HTR-8/SVneo (cell line): ENCODE results near the gene SUGCT.

Source experiments
- DNase-seq: peaks from one replicate; pipeline ENCODE4 v3.0.0; 2011; ENCODE audit warnings: low spot score, mixed read lengths; ENCODE audit not compliant: insufficient read length
- FAIRE-seq: peaks from 2 replicates; lab custom pipeline; 2011; peaks lifted over from hg19 to GRCh38; lab: Jason Lieb, UNC

The SUGCT gene

DNA sequence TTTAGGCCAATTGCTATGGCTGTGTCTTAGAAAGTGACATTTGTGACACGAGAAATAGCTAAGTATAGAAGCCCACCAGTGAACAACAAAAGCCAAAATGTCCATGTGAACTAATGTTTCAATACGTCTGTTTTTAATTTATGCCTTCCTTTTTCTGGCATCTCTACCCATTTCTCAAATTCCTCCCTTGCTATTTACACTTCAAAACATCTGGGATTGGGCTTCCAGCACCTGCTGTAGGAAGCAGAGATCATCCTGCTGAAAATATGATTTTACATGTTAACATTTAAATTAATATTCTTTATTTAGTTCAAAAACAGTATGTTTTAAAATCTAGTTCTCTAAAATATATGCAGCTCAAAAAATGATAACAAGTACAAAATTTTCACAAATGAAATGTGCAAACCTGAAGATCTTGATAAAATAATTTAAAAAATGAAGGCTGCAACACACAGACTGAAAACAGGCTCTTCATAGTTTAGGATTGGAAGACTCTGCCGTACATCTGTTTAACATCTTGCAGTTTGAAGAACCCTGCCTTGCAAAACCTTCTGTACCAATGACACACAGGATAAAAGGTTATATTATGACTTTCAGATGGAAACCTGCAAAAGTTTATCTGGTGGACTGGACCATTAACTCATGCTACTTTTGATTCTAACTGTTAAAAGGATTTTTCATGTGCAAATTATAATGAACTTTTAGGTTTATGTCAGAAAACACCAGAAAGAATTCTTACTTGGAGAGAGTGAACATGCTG, 408.4 kb downstream of the SUGCT start:
- DNase-seq, result no peak
- FAIRE-seq, result no peak

- no peak for FAIRE-seq
- no peak for DNase-seq
Observed at GRCh38 chr7:40544221-40544723, 409.5 kb downstream of the SUGCT start.

DNA sequence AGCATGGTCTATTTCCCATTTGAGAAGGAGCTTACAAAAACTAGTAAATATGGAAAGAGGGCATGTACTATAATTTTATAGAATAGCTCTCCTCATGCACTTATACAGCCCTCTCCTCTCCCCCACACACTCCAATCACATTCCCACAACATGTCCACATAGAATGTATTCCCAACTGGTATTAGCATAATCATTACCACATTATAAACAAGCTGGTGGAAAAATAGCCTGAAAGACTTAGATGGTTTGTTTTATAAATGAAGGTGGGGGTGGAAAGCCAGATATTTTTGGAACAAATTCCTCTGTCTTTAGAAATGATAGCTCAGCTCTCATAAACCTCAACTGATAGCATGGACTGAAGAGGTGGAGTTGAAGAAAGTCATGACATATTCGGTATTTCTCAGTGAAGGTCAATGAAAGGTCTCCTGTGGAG, 410.1 kb downstream of the SUGCT start:
- no peak for DNase-seq
- FAIRE-seq, result no peak

DNA sequence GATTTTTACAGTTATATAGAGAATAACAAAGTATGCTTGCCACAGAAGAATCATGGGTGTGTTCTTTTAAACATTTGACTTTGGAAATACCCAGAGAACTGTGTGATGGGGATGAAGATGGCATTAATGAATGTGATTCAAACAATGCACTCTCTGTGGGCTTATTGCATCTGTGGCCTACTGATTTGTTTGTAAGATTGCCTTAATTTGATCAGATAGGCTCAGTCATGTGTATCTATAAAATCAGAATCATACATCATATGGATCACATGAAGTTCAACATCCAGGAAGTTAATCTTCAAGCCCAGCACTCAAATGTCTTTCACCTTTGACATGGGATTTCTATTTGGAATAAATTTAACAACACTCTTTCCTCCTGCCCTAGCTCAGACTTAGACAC, 410.9 kb downstream of the SUGCT start:
- no peak for FAIRE-seq

GRCh38 chr7:40546616-40547501, 412.1 kb downstream of the SUGCT start:
- FAIRE-seq (no peak), DNase-seq (no peak)

More for the DNA sequence above, 410.9 kb downstream of the SUGCT start:
- DNase-seq, result no peak

DNA sequence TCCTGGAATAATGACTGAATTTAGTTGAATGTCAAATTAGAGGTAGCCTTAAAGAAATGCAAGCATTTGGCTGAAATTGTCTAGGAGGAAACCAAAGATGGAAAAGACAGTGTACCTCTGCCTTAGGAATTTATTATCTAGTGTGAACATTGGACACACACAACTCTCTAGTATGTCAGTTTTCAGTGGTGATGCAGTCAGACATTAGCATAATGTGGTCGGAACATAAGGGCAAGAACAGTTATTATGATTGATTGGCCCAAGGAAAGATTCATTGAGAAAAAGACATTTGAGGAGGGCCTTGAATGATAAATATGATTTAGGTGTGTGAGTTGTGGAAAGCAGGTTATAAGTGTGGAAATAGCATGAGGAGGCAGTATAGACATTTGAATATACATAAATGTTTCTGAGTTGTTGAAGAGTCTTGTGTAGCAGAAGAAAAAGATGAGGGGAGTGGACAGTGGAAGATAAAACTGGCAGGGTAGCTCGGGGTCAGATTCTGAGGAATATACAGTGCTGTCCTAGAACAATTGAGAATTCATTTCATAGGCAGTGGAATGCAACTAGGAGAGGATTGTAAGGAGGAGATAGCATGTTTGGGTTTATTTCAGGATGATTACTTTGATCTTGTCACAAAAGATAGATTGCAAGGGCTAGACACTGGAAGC, 414.7 kb downstream of the SUGCT start:
- DNase-seq (no peak), FAIRE-seq (no peak)

- peak; percentile 14 for DNase-seq
- peak; percentile 9 for FAIRE-seq
Observed at GRCh38 chr7:40551685-40552576, 417.1 kb downstream of the SUGCT start.

DNA sequence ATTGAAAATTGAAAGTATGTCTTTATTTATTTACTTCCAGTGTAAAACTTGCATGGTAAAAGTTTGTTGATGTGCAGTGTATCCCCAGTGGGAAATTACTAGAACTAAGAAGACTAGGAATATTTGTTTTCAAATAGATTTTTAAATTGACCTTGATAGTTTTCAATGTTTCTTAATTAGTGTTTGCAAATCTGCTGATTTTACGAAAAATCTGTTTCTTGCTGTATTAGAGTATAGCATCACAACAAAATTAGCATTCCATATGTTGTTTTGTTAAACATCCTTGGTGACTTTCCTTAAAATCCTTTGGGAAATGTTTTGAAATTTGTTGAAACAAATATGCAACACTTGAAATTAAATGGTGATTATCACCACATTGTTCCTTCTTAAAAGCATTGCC, 425.9 kb downstream of the SUGCT start:
- FAIRE-seq, result no peak

DNA sequence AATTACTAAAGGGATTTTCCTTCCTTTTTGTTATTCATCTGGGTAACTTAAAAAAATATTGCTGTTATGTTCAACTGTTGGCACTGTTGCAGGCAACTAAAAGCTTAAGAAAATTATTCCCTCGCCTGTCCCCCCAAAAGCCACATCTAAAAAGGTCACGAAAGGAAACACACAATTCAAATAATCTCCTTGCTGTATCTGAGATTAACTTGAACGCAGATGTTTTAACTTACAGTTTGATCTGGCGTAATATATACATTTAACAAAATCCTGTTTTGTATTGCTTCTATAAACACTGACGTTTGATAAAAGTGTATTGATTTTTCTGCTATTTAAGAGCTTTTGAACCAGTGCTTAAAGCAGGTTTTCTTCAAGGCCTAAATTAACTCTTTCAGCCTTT, 432.1 kb downstream of the SUGCT start:
- no peak for FAIRE-seq
- DNase-seq, result no peak

More for the DNA sequence above, 425.9 kb downstream of the SUGCT start:
- DNase-seq, result no peak

DNA sequence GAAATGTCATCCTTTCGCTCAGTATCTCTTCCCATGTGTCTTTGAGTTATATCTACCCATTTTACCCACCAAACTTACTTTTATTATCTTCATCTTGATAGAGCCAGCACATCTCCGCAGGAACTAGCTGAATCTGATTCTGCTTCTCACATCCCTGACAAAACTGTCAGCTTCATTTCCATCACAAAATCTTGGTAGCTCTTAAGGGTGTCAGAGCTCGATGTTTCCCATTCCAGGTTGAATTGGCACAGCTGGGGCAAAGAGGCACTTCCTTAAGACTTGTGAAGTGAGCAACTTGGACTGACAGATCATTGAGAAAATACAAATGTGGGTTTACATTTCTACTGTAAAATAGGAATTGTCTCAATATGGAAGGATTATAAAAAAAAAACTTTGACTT, 434.5 kb downstream of the SUGCT start:
- no peak for FAIRE-seq
- no peak for DNase-seq

DNA sequence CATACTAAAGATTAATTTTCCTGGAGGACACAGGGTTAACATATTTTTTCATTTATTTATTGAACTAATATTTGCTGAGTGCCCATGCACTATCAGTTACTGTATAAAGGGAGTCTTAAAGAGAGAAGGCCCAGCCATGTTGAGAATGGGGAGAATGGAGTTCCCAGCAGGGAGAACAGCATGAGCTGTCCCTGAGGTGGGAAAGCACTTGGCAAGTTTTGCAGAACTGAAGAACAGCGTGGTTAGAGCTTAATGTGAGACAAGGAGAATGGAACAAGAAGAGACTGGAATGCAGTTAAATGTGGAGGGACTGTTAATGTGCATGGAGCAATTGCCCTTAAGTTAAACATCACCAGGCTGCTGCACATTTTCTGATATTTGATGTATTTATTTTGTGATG, 435.4 kb downstream of the SUGCT start:
- no peak for FAIRE-seq
- DNase-seq, result no peak

DNA sequence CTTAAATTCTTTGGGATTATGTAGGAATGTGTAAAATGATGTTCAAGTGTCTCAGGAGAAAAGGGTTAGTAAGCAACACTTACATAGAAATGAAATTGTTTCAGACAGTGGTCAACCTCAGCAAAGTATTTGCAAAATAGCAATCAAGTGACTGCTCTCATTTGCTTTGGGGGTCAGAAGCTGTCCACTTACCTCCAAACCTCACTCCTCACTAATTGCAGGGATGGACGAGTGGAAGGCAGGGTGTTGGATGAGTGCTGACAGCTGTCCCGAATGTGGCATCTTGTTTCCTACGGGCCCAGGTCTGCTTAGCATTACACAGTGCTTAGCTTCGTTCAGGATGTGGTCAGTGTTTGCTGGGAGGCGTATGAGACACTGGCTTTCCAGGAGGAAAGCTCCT, 437.0 kb downstream of the SUGCT start:
- FAIRE-seq (peak; percentile 85), DNase-seq (peak; percentile 35)

DNA sequence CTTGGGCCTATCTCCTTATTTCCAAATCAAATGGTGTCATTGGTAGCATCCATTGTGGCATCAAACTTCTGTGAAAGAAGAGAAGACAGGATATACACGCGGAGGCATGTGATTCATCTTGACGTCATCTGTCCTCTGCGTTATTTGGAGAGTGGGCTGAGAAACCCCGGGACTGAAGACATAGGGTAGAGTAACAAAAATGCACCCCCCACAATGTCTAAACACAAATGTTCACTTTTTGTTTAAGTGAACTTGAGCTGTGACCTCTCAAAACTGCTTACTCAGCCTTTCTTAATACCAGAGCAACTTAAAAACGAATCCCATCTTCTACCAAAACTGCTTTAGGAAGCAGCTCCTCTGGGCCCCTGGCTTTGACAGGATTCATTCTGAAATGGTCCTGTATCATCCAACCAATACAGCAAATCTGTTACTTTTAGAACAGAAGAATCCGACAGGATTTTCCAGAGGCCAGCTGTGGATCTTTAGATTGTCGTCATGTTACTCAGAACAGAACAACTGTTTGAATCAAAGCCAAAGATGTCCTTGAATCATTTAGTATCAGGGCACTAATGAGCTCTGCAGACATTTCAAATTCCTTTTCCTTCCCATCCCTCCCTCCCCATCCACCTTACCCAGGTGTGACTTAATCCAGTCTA, 438.1 kb downstream of the SUGCT start:
- FAIRE-seq (no peak), DNase-seq (peak; percentile 4)

DNA sequence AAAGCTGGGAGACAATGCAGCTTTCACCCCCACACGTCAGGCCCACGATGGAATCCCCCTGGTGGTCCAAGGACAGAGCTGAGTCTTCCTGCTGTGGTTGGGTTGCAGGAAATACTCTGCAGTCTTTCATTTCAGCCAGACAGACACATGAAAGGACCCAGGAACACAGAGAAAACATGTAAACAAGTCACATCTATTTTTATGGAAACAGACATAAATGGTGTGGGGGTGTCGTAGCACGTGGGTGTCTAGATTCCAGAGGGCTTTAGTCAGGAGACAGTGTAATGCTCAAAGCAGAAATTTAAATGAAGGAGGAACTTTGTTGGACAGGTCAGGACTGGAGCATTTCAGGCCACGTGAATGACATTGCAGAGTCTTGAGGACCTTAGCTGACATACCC, 444.6 kb downstream of the SUGCT start:
- DNase-seq, result no peak
- FAIRE-seq, result no peak

- FAIRE-seq (no peak), DNase-seq (no peak)
Observed at GRCh38 chr7:40580776-40581175, 446.0 kb downstream of the SUGCT start.

DNA sequence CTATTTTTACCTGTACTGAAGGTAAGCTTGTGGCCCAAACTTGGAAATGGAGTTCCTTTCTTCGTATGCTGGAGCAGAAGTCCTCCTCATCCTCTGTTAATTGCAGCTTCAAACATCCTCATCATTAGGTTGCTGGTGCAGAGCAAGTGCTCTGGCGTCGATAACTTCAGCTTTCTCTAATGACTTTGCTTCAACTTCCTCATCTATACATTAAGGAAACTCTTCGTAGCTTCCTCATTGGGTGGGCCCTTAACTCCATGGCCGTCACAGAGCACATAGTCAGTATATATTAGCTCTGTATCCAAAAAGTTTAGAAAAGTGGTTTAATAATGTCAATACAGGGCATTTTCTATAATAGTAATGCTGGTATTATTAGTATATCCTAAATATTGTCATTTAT, 447.7 kb downstream of the SUGCT start:
- FAIRE-seq, result no peak
- DNase-seq, result no peak

DNA sequence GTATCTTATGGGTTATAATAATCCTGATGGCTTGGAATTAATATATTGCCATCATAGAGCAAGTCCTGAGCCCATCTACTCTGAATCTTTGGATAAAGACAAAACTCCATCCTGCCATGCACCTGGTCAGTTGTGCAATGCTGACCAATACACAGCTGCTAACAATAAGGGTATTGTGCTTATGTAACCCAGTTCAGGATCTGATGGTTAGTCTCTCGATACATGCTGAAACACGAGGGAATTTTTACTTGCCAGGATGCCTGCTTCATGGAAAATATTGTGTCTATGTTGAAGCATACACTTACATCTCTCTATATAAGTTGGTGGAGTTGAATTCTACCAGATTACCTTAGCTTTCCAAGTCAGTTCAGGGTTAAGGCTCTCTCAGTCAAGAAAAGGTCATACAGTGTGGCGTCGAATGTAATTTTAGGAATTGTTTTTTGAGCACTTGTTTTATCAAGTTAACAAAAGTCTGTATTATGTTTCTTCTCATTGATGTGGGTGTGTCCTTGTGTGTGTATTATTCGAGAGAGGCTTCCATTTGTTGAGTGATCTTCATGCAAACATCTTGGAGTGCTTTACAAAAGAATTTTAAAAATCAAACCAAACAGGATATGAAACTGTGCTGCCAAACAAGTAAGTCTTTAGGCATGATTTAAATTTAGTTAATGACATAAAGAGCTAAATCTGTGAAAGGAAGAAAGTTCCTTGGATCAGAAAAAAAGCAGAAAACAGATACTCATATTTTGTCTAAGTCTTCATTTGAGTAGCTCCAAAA, 449.1 kb downstream of the SUGCT start:
- no peak for DNase-seq
- no peak for FAIRE-seq

- FAIRE-seq (no peak), DNase-seq (peak; percentile 11)
Observed at GRCh38 chr7:40584667-40585433, 450.0 kb downstream of the SUGCT start.
